Esophagus muscularis mucosa (tissue), 4 donors: ENCODE measurements around the gene AP2A1. TPM values are rescaled to one million over a fixed set of nuclear protein-coding genes. Genes with fewer than 3 reads are reported as not detected.

Experiments
- DNase-seq: peaks from one replicate; pipeline ENCODE4 v3.0.0-alpha.2; 2017; ENCODE audit errors: extremely low spot score
- H3K27ac ChIP-seq, 4 donors: fragments of 200-600 bp; sonication (generic); replicated peaks in 1 of 4; 1 replicate in 3 of 4; 2 replicates in 1 of 4; pipeline ENCODE4 v1.5.1; 2016 to 2019; ENCODE audit warnings: mild to moderate bottlenecking in 1 of 4
- H3K27me3 ChIP-seq, 4 donors: fragments of 200-600 bp; sonication (generic); one replicate each; pipeline versions ENCODE4 v1.5.1 to v1.6.0; 2016 to 2019
- H3K36me3 ChIP-seq, 4 donors: fragments of 200-600 bp; sonication (generic); one replicate each; pipeline ENCODE4 v1.5.1; 2016 to 2019
- H3K4me1 ChIP-seq, 4 donors: fragments of 200-600 bp; sonication (generic); one replicate each; pipeline ENCODE4 v1.5.1; 2016 to 2019
- H3K4me3 ChIP-seq, 4 donors: fragments of 200-600 bp; sonication (generic); 1 replicate in 2 of 4; 2 replicates in 2 of 4; pipeline ENCODE4 v1.5.1; 2016 to 2019; ENCODE audit warnings: mild to moderate bottlenecking in 4 of 4, moderate library complexity in 1 of 4
- H3K9me3 ChIP-seq, 4 donors: fragments of 200-600 bp; sonication (generic); 1 replicate in 3 of 4; 2 replicates in 1 of 4; pipeline ENCODE4 v1.5.1; 2016 to 2019
- CTCF ChIP-seq, 3 experiments: fragments of 200-600 bp in 2 of 3; fragments of 450-650 bp in 1 of 3; sonication (generic) in 2 of 3; IDR thresholded peaks; one replicate each; pipeline ENCODE4 v1.5.1; 2017 to 2019; ENCODE audit warnings: antibody characterized with exemption in 3 of 3, mild to moderate bottlenecking in 2 of 3, moderate library complexity in 1 of 3
- EP300 ChIP-seq: sonication (generic); formaldehyde crosslinking; IDR thresholded peaks from one replicate; pipeline ENCODE4 v1.6.1; 2017; ENCODE audit warnings: antibody characterized with exemption
- POLR2A ChIP-seq: fragments of 450-650 bp; IDR thresholded peaks from one replicate; pipeline ENCODE4 v1.6.1; 2017; ENCODE audit warnings: antibody characterized with exemption, moderate library complexity, mild to moderate bottlenecking, low read depth
- POLR2AphosphoS5 ChIP-seq, 2 donors: sonication (generic); formaldehyde crosslinking; IDR thresholded peaks; one replicate each; pipeline ENCODE4 v1.6.1; 2017; ENCODE audit warnings: antibody characterized with exemption in 2 of 2
- WGBS: methylation state at CpG from one replicate; pipeline ENCODE4 v1.1.5; 2018; 5-methylcytosine and 5-hydroxymethylcytosine counted together
- intact Hi-C: fragments of 100-400 bp; cut with DNase I; formaldehyde crosslinking; loops from one replicate; pipeline ENCODE4 v1.15.1; 2023
- total RNA-seq, 4 donors: library from RNA; depleted of rRNA; stranded (reverse); fragments of >200 nt; gene quantifications; one replicate each; pipeline versions ENCODE4 v1.1.0 to v1.2.1, GENCODE V29; 2016

AP2A1 gene
- total RNA-seq, 4 donors from 2014 or later, result 56.9 to 114 (median 87.8) TPM

- Histone ChIP-seq H3K4me3 (peak within 1 kb of the TSS; percentile 66 to 70 (median 67)), H3K36me3 (no peaks in the 10 kb centered on the region), H3K9me3 (no peaks in the 10 kb centered on the region), H3K4me1 (peaks cover 35 to 51% (median 47%) of the 10 kb centered on the region in 4 donors), H3K27me3 (no peaks in the 10 kb centered on the region), H3K27ac (peak within 1 kb of the TSS; percentile 84 to 92 (median 86))
- under 1% methylated on average over 24 of the region's 45 CpGs for WGBS
- intact Hi-C loops, result loop anchor here (5.0 kb wide), 1 partner anchor 64 kb away; the partner anchor contains the start of genes AKT1S1 and TBC1D17
- peak; percentile 99 for DNase-seq
- no peak for TF ChIP-seq EP300
- TF ChIP-seq POLR2AphosphoS5 (IDR thresholded peaks at IDR 0.05), result peak; percentile 74 to 84
- TF ChIP-seq POLR2A, result no peak
- peak; percentile 22 to 42 (median 31) for TF ChIP-seq CTCF (IDR thresholded peaks at IDR 0.05)
Measured at GRCh38 chr19:49812997-49813861, 46.4 kb downstream of the AP2A1 start, which contains the start of gene FUZ. TSS of gene FUZ (minus strand) at chr19:49813292. CDS start at chr19:49813106, 186 bp downstream.

- WGBS, result 67% methylated on average over 1 of the region's 1 CpG
- Histone ChIP-seq H3K27ac (peak overlapping the region; percentile 84 to 92 (median 86)), H3K4me3 (peak overlapping the region; percentile 66 to 70 (median 67)), H3K4me1 (peaks cover 34 to 52% (median 46%) of the 10 kb centered on the region in 4 donors), H3K27me3 (no peaks in the 10 kb centered on the region), H3K36me3 (no peaks in the 10 kb centered on the region), H3K9me3 (no peaks in the 10 kb centered on the region)
- TF ChIP-seq CTCF (IDR thresholded peaks at IDR 0.05) (no peak), EP300 (no peak), POLR2A (no peak), POLR2AphosphoS5 (IDR thresholded peaks at IDR 0.05) (no peak)
- DNase-seq, result no peak
- intact Hi-C loops, result loop anchor here (5.0 kb wide), 1 partner anchor 63 kb away; the partner anchor contains the start of genes AKT1S1 and TBC1D17
Measured at GRCh38 chr19:49814010-49814409, 47.2 kb downstream of the AP2A1 start.

- intact Hi-C loops, result loop anchor here (5.0 kb wide), 1 partner anchor 36 kb away; the partner anchor contains the start of gene PTOV1
- H3K27me3 ChIP-seq, result no peaks in the 10 kb centered on the region
- DNase-seq, result no peak
- peaks cover 43 to 50% (median 45%) of the 10 kb centered on the region in 4 donors for H3K4me1 ChIP-seq
- no peaks in the 10 kb centered on the region for H3K9me3 ChIP-seq
- H3K27ac ChIP-seq, result peak overlapping the region; percentile 94 to 97 (median 96)
- 55% methylated on average over 14 of the region's 14 CpGs for WGBS
- TF ChIP-seq POLR2AphosphoS5 (IDR thresholded peaks at IDR 0.05) (no peak), CTCF (IDR thresholded peaks at IDR 0.05) (no peak), POLR2A (no peak), EP300 (no peak)
- H3K36me3 ChIP-seq, result peaks cover 0 to 15% (median 3%) of the 10 kb centered on the region in 4 donors
- H3K4me3 ChIP-seq, result peak overlapping the region in 3 of 4 donors; percentile 75 to 93 (median 83)
Measured at GRCh38 chr19:49816590-49816989, 49.8 kb downstream of the AP2A1 start.

- Histone ChIP-seq H3K27ac (peak within 1 kb of the TSS; percentile 94 to 97 (median 96)), H3K4me1 (peaks cover 34 to 38% (median 36%) of the 10 kb centered on the region in 4 donors), H3K27me3 (no peaks in the 10 kb centered on the region), H3K4me3 (peak within 1 kb of the TSS; percentile 62 to 93 (median 79)), H3K9me3 (no peaks in the 10 kb centered on the region), H3K36me3 (peaks cover 2 to 19% (median 9%) of the 10 kb centered on the region in 4 donors)
- TF ChIP-seq POLR2A (peak; percentile 55), CTCF (IDR thresholded peaks at IDR 0.05) (peak; percentile 23 to 51 (median 50)), POLR2AphosphoS5 (IDR thresholded peaks at IDR 0.05) (peak; percentile 87 to 89), EP300 (no peak)
- 1% methylated on average over 27 of the region's 57 CpGs for WGBS
- intact Hi-C loops, result loop anchor here (5.0 kb wide), 1 partner anchor 34 kb away; the partner anchor contains the start of gene PTOV1
- DNase-seq, result peak; percentile 97
Measured at GRCh38 chr19:49817964-49818648, 51.3 kb downstream of the AP2A1 start, which contains the start of gene MED25. TSS of gene MED25 (plus strand) at chr19:49818289. CDS start at chr19:49818342, 53 bp downstream.
